HUES48 (cell line): ENCODE data around the gene SERINC2.
"Not testable (repeated sequence)": the region's sequence is repeated elsewhere in the genome, so short reads cannot be mapped to it uniquely, and the experiment has no call there.

Experiments
- H3K27ac ChIP-seq: one replicate; pipeline ENCODE4 v1.7.0; 2013; ENCODE audit warnings: low read depth, low read length, inconsistent platforms
- H3K27me3 ChIP-seq: 2 replicates; pipeline ENCODE4 v1.6.1; 2013; ENCODE audit warnings: mild to moderate bottlenecking, low read length; ENCODE audit not compliant: control insufficient read depth, insufficient read depth
- H3K36me3 ChIP-seq: 2 replicates; pipeline ENCODE4 v1.6.1; 2013; ENCODE audit warnings: low read length; ENCODE audit not compliant: control insufficient read depth, insufficient read depth
- H3K4me1 ChIP-seq: 2 replicates; pipeline ENCODE4 v1.6.1; 2013; ENCODE audit warnings: mild to moderate bottlenecking, low read length; ENCODE audit not compliant: control insufficient read depth, insufficient read depth
- H3K4me3 ChIP-seq: 2 replicates; pipeline ENCODE4 v1.5.1; 2013; ENCODE audit warnings: mild to moderate bottlenecking, low read depth, low read length
- H3K9ac ChIP-seq: 2 replicates; pipeline ENCODE4 v1.6.1; 2013; ENCODE audit warnings: mild to moderate bottlenecking, low read depth, low read length, moderate library complexity
- H3K9me3 ChIP-seq: 2 replicates; pipeline ENCODE4 v1.6.1; 2013; ENCODE audit warnings: low read length; ENCODE audit not compliant: control insufficient read depth, insufficient read depth

Gene SERINC2

GRCh38 chr1:31373897-31374486 is 39.0 kb upstream of the SERINC2 start:
- Histone ChIP-seq H3K9ac (peak overlapping the region; percentile 61; the same call in 1 of the 2 replicates), H3K36me3 (no peaks in the 10 kb centered on the region), H3K27me3 (peaks cover 3% of the 10 kb centered on the region; the same call in 1 of the 2 replicates), H3K4me1 (peaks cover 36% of the 10 kb centered on the region), H3K4me3 (peak overlapping the region; percentile 52), H3K27ac (peak overlapping the region; percentile 87), H3K9me3 (no peaks in the 10 kb centered on the region)

GRCh38 chr1:31374511-31375196 is 38.4 kb upstream of the SERINC2 start:
- no peak overlapping the region for H3K4me3 ChIP-seq
- H3K27ac ChIP-seq: no peak overlapping the region
- H3K27me3 ChIP-seq: peaks cover 3% of the 10 kb centered on the region; the same call in 1 of the 2 replicates
- H3K9ac ChIP-seq: no peak overlapping the region
- no peaks in the 10 kb centered on the region for H3K9me3 ChIP-seq
- H3K4me1 ChIP-seq: peaks cover 36% of the 10 kb centered on the region
- H3K36me3 ChIP-seq: no peaks in the 10 kb centered on the region

DNA sequence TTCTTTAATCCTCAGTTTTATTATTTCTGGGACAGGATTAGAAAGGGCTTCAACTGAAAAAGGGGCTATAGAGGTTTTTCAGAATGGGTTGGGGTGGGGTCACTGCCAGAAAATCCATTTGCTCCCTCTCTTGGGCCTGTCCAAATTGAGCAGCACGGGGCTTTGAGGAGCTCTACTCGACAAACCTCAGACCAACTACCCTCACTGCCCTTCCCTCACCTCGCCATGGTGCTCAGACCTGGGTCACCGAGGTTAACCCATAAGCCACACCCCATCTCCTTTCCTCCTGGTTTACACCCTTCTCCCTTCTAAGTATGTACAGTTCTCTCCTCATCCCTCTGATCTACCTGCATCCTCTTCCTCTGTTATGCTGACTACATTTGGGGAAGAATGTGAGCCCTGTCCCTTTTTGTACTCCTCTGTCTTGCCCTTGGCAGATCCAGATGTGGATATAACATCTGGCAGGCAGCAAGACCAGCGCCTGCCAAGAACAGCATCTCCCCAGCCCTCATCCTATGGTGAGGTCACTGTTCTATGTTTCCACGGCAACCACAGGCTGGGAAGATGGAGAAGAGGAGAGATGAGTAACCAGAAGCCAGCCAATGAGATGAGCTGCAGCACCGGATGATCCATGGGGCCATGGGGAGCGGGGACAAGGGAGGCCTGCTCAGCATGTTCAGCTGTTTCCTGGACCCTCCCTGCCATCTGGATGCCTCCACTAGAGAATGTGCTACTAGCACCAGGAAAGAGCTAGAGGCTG is 36.5 kb upstream of the SERINC2 start:
- H3K27ac ChIP-seq: no peak overlapping the region
- no peak overlapping the region for H3K9ac ChIP-seq
- no peaks in the 10 kb centered on the region for H3K36me3 ChIP-seq
- peaks cover 36% of the 10 kb centered on the region for H3K4me1 ChIP-seq
- H3K4me3 ChIP-seq: no peak overlapping the region
- H3K9me3 ChIP-seq: no peaks in the 10 kb centered on the region
- peaks cover 3% of the 10 kb centered on the region; the same call in 1 of the 2 replicates for H3K27me3 ChIP-seq

DNA sequence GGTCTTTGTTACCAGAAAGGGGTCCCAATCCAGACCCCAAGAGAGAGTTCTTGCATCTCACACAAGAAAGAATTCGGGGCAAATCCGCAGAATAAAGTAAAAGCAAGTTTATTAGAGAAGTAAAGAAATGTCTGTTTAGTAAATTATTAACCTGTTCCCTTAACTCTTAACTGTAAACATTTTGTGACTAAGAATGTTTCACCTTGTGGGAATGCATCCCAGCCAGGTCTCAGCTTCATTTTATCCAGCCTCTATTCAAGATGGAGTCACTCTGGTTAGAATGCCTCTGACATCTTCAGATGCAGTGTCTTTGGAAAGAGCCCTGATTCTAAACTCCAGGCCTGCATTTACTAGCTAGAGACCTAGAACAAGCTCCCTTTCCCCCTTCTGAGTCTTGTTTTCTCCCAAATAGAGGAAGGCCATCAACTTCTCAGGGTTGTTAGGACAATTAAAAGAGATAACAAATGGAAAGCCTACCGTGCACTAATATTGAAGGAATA is 35.6 kb upstream of the SERINC2 start:
- Histone ChIP-seq H3K9me3 (no peaks in the 10 kb centered on the region), H3K9ac (no peak overlapping the region), H3K27ac (no peak overlapping the region), H3K4me1 (peaks cover 32% of the 10 kb centered on the region), H3K27me3 (peaks cover under 1% of the 10 kb centered on the region; the same call in 1 of the 2 replicates), H3K36me3 (no peaks in the 10 kb centered on the region), H3K4me3 (no peak overlapping the region)

DNA sequence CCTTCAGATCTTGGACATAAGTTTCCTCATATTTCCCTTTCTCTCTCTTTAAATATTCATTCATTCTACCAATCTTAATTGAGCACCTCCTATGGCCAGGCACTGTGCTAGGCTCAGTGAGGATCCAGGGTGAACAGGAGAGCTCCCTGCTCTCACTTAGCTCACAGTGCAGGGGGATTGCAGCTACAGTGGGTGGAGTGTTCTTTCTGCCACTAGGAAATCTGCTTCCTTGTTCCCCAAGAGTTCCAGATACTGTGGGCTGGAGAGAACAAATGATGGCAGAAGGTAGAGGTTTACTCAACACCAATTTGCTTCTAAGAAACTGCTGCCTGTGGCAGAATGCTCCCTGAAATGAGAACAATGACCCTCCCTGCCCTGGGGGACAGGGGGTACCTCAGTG is 35.0 kb upstream of the SERINC2 start:
- Histone ChIP-seq H3K4me1 (peaks cover 26% of the 10 kb centered on the region), H3K36me3 (no peaks in the 10 kb centered on the region), H3K27me3 (no peaks in the 10 kb centered on the region), H3K4me3 (no peak overlapping the region), H3K9me3 (no peaks in the 10 kb centered on the region), H3K9ac (no peak overlapping the region), H3K27ac (no peak overlapping the region)

DNA sequence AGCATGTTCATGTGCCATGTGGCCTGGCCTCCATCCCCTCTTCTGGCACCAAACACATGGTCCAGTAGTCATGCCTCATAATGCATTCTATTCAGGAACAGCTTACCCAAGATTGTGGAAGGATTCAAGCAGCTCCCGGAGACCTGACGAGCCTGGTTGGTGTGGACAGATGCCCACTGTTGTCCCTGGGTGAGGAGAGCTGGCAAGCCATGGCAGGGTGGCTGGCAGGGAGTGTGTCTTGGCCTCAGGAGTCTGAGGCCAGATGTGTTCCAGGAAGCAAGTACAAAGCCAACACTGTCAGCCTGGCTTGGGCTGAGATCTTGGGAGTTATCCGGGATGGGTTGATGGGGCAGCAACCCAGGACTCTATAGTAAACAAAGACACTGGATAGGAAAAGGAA is 32.8 kb upstream of the SERINC2 start:
- H3K4me1 ChIP-seq: peaks cover 8% of the 10 kb centered on the region
- H3K27me3 ChIP-seq: no peaks in the 10 kb centered on the region
- no peaks in the 10 kb centered on the region for H3K9me3 ChIP-seq
- no peaks in the 10 kb centered on the region for H3K36me3 ChIP-seq
- no peak overlapping the region for H3K27ac ChIP-seq
- no peak overlapping the region for H3K4me3 ChIP-seq
- H3K9ac ChIP-seq: no peak overlapping the region

GRCh38 chr1:31381394-31382294 is 31.4 kb upstream of the SERINC2 start:
- Histone ChIP-seq H3K9ac (no peak overlapping the region), H3K9me3 (no peaks in the 10 kb centered on the region), H3K4me3 (no peak overlapping the region), H3K27ac (no peak overlapping the region), H3K36me3 (no peaks in the 10 kb centered on the region), H3K27me3 (no peaks in the 10 kb centered on the region), H3K4me1 (peaks cover under 1% of the 10 kb centered on the region)

GRCh38 chr1:31382379-31382989 is 30.5 kb upstream of the SERINC2 start:
- Histone ChIP-seq H3K4me3 (no peak overlapping the region), H3K36me3 (no peaks in the 10 kb centered on the region), H3K9me3 (no peaks in the 10 kb centered on the region), H3K9ac (no peak overlapping the region), H3K4me1 (no peaks in the 10 kb centered on the region), H3K27ac (no peak overlapping the region), H3K27me3 (no peaks in the 10 kb centered on the region)

DNA sequence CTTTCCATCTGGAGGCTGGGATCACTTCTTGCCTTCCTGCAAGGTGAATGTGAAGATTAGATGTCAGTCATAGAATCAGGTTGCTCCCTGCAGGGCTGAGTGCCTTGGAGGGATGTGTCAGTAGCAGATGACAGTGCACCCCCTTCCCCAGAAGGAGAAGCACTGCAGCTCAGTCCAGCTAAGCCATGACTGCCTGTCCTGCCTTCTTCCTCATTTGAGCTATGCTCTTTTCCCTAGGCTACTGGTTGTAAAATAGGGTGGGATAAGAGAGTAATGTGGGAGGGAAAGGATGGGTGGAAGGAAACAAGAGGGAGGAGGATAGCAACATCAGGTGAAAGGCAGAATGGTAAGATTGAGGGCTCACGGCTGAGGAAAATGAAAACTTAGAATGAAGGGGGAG is 29.0 kb upstream of the SERINC2 start:
- Histone ChIP-seq H3K4me1 (no peaks in the 10 kb centered on the region), H3K9ac (no peak overlapping the region), H3K4me3 (no peak overlapping the region), H3K27me3 (no peaks in the 10 kb centered on the region), H3K9me3 (no peaks in the 10 kb centered on the region), H3K36me3 (no peaks in the 10 kb centered on the region), H3K27ac (no peak overlapping the region)

- H3K9me3 ChIP-seq, H3K27ac ChIP-seq, H3K27me3 ChIP-seq, H3K36me3 ChIP-seq, H3K4me3 ChIP-seq, H3K4me1 ChIP-seq, H3K9ac ChIP-seq: not testable (repeated sequence)
These were observed 26.3 kb upstream of the SERINC2 start for GRCh38 chr1:31386576-31387243.
